K562 (cell line): Measurements from ENCODE around the gene TRIO. TPM values are rescaled to one million over a fixed set of nuclear protein-coding genes. Genes with fewer than 3 reads are reported as not detected.

Source experiments
- ATAC-seq: fragments of 200-7000 bp; cut with Tn5 transposase; 3 replicates; pipeline ENCODE4 v1.9.1; 2020; ENCODE audit warnings: moderate library complexity
- BruUV-seq: library from RNA; stranded (reverse); fragments of 400-500 nt; replicated peaks from 2 replicates; lab custom pipeline; 2021; lab: Mats Ljungman, UMichigan
- CTCF ChIA-PET: fragments of 300-600 bp; formaldehyde crosslinking; extraction: SDS; loops from one replicate; lab custom pipeline; 2021; ENCODE audit warnings: low intra/inter-chr PET ratio; lab: Yijun Ruan, JAX
- POLR2A ChIA-PET: fragments of 300-600, 350-650 bp; sonication (Branson Sonifier 250); formaldehyde crosslinking; extraction: SDS; loops from one replicate; lab custom pipeline; 2021; ENCODE audit warnings: antibody characterized with exemption, inconsistent platforms; lab: Yijun Ruan, JAX
- DNase-seq, 4 experiments: peaks; one replicate each; pipeline versions ENCODE4 v3.0.0 to v3.0.0-alpha.2; 2011 to 2018; ENCODE audit warnings: low spot score in 3 of 4, mixed read lengths in 3 of 4; ENCODE audit errors: extremely low read depth in 1 of 4
- FAIRE-seq: peaks from 2 replicates; lab custom pipeline; 2011; peaks lifted over from hg19 to GRCh38; lab: Jason Lieb, UNC
- H2AFZ ChIP-seq: 2 replicates; pipeline ENCODE4 v1.6.0; 2011; ENCODE audit warnings: low read depth, low read length, control low read depth, inconsistent platforms
- H3K27ac ChIP-seq: fragments of 200-600 bp; 3 replicates; pipeline ENCODE4 v1.8.0; 2011; ENCODE audit warnings: low read depth, mild to moderate bottlenecking, control low read depth, inconsistent platforms, low read length, moderate library complexity, mixed read lengths; ENCODE audit errors: extremely low read depth
- H3K27me3 ChIP-seq, 2 experiments: fragments of 300-600 bp in 1 of 2; 2 replicates in 1 of 2; 3 replicates in 1 of 2; pipeline versions ENCODE4 v1.6.0 to v1.8.0; 2011; ENCODE audit warnings: inconsistent platforms in 2 of 2, low read length in 2 of 2, mild to moderate bottlenecking in 1 of 2, mixed read lengths in 1 of 2, moderate library complexity in 1 of 2; ENCODE audit not compliant: control insufficient read depth in 2 of 2, insufficient read depth in 2 of 2
- H3K36me3 ChIP-seq: fragments of 300-600 bp; 3 replicates; pipeline ENCODE4 v1.8.0; 2011; ENCODE audit warnings: mild to moderate bottlenecking, low read length, inconsistent platforms; ENCODE audit not compliant: control insufficient read depth, insufficient read depth
- H3K4me1 ChIP-seq, 2 experiments: fragments of 200-600 bp in 1 of 2; replicated peaks in 1 of 2; 2 replicates in 1 of 2; 3 replicates in 1 of 2; pipeline versions ENCODE4 v1.5.1 to v1.8.0; 2011; ENCODE audit warnings: inconsistent platforms in 2 of 2, low read length in 2 of 2, mild to moderate bottlenecking in 1 of 2, mixed read lengths in 1 of 2, moderate library complexity in 1 of 2; ENCODE audit not compliant: control insufficient read depth in 2 of 2, insufficient read depth in 2 of 2
- H3K4me2 ChIP-seq: 2 replicates; pipeline ENCODE4 v1.6.1; 2011; ENCODE audit warnings: low read length, control low read depth, inconsistent platforms, mixed read lengths; ENCODE audit not compliant: insufficient read depth
- H3K4me3 ChIP-seq: fragments of 200-600 bp; sonication (generic), shearing (Covaris generic); 2 replicates; pipeline ENCODE4 v1.5.1; 2016; ENCODE audit warnings: control low read depth, inconsistent platforms
- H3K79me2 ChIP-seq: fragments of 200-600 bp; 3 replicates; pipeline ENCODE4 v1.8.0; 2011; ENCODE audit warnings: low read length, inconsistent platforms; ENCODE audit not compliant: control insufficient read depth, insufficient read depth
- H3K9ac ChIP-seq, 2 experiments: 2 replicates each; pipeline versions ENCODE4 v1.6.0 to v1.6.1; 2011; ENCODE audit warnings: low read depth in 2 of 2, low read length in 2 of 2, control low read depth in 1 of 2, inconsistent platforms in 1 of 2, mild to moderate bottlenecking in 1 of 2, mixed read lengths in 1 of 2; ENCODE audit not compliant: insufficient read depth in 1 of 2
- H3K9me1 ChIP-seq: one replicate; pipeline ENCODE4 v1.6.0; 2011; ENCODE audit warnings: inconsistent platforms, mild to moderate bottlenecking, low read length, moderate library complexity; ENCODE audit not compliant: control insufficient read depth, insufficient read depth
- H3K9me3 ChIP-seq: replicated peaks from 2 replicates; pipeline ENCODE4 v1.5.1; 2011; ENCODE audit warnings: low read depth, low read length, inconsistent platforms; ENCODE audit not compliant: control insufficient read depth, insufficient read depth
- H4K20me1 ChIP-seq: replicated peaks from 2 replicates; pipeline ENCODE4 v1.6.1; 2011; ENCODE audit warnings: low read length, inconsistent platforms, mixed read lengths; ENCODE audit not compliant: control insufficient read depth, insufficient read depth
- ETS1 ChIP-seq: conservative IDR thresholded peaks from 2 replicates; pipeline ENCODE4 v1.6.1; 2011; ENCODE audit warnings: low read depth, mild to moderate bottlenecking, low read length; ENCODE audit not compliant: control insufficient read depth
- GTF2B ChIP-seq: IDR thresholded peaks from 2 replicates; pipeline ENCODE4 v1.6.1; 2011; ENCODE audit not compliant: insufficient read length; ENCODE audit errors: extremely low read depth
- HOMEZ ChIP-seq: fragments of 250-450 bp; sonication (Bioruptor Pico); IDR thresholded peaks from 2 replicates; pipeline ENCODE4 v1.4.0; 2020; ENCODE audit warnings: mild to moderate bottlenecking, moderate library complexity
- KDM5B ChIP-seq: fragments of 200-600 bp; sonication (generic); IDR thresholded peaks from 2 replicates; pipeline ENCODE4 v1.6.1; 2012; ENCODE audit warnings: low read depth, mild to moderate bottlenecking, moderate library complexity, low read length, control low read depth, inconsistent platforms; ENCODE audit not compliant: insufficient replicate concordance
- MLX ChIP-seq, 2 experiments: fragments of 450-650 bp in 1 of 2; sonication (generic) in 1 of 2; formaldehyde crosslinking; conservative IDR thresholded peaks; 2 replicates each; pipeline versions ENCODE4 v1.4.0 to v1.8.1; 2020 to 2022; ENCODE audit warnings: mild to moderate bottlenecking in 1 of 2, missing genetic modification reagents in 1 of 2
- RBM17 ChIP-seq: fragments of 200-400 bp; formaldehyde crosslinking; IDR thresholded peaks from 2 replicates; pipeline ENCODE4 v1.6.1; 2017; ENCODE audit warnings: low read depth, mild to moderate bottlenecking, low read length, borderline replicate concordance
- SMAD2 ChIP-seq: fragments of 150-350 bp; IDR thresholded peaks from 2 replicates; pipeline ENCODE4 v1.6.1; 2014; ENCODE audit warnings: low read depth, mild to moderate bottlenecking, low read length
- SP2 ChIP-seq: IDR thresholded peaks from 2 replicates; pipeline ENCODE4 v1.6.1; 2011; ENCODE audit warnings: mild to moderate bottlenecking, low read depth, low read length, moderate library complexity; ENCODE audit not compliant: poor library complexity, severe bottlenecking; ENCODE audit errors: extremely low read depth
- SUPT5H ChIP-seq: fragments of 450-650 bp; IDR thresholded peaks from 2 replicates; pipeline ENCODE4 v1.6.1; 2016
- ZKSCAN8 ChIP-seq: fragments of 200-800 bp; sonication (Bioruptor generic); IDR thresholded peaks from 2 replicates; pipeline ENCODE4 v1.6.1; 2016; ENCODE audit warnings: missing genetic modification characterization, missing compliant biosample characterization
- ZNF165 ChIP-seq: fragments of 250-450 bp; sonication (Bioruptor Pico); IDR thresholded peaks from 2 replicates; pipeline ENCODE4 v1.4.0; 2020; ENCODE audit warnings: borderline replicate concordance
- ZNF511 ChIP-seq: sonication (generic); formaldehyde crosslinking; IDR thresholded peaks from 2 replicates; pipeline ENCODE4 v1.8.0; 2022; ENCODE audit warnings: mild to moderate bottlenecking, missing genetic modification reagents
- ZNF583 ChIP-seq: fragments of 250-450 bp; sonication (Bioruptor Pico); IDR thresholded peaks from 2 replicates; pipeline ENCODE4 v1.4.0; 2020
- WGBS: fragments of 100-300 bp; shearing (Covaris generic); methylation state at CpG from one replicate; pipeline ENCODE4 v1.1.6; 2016; ENCODE audit warnings: low coverage, mixed read lengths; ENCODE audit not compliant: insufficient coverage; ENCODE audit errors: missing lambda C conversion rate; 5-methylcytosine and 5-hydroxymethylcytosine counted together
- in situ Hi-C: fragments of 300-500 bp; cut with MboI; formaldehyde crosslinking; loops from 4 replicates; pipeline ENCODE4 v1.15.0; 2018; ENCODE audit warnings: inconsistent platforms, mixed read lengths
- intact Hi-C: fragments of 100-400 bp; cut with micrococcal nuclease; formaldehyde crosslinking; loops from 2 replicates; pipeline ENCODE4 v1.14.2; 2022
- polyA plus RNA-seq, 8 experiments: library from polyadenylated mRNA; depleted of rRNA in 4 of 8; stranded (reverse) in 5 of 8; unstranded in 3 of 8; fragments of >200 nt; fragmentation: Nextera tagmentation in 2 of 8; fragmentation: Illumina TruSeq in 1 of 8; extraction: Ambion mirVana in 2 of 8; extraction: Trizol in 1 of 8; gene quantifications; 2 replicates each; pipeline versions ENCODE4 v1.2.1 to v1.2.3, GENCODE V29; 2011 to 2014; ENCODE audit warnings: inconsistent platforms in 1 of 8, missing spikeins in 1 of 8
- total RNA-seq, 7 experiments: library from RNA; depleted of rRNA in 6 of 7; stranded (reverse); fragments of >200 nt in 6 of 7; fragmentation: Illumina TruSeq in 2 of 7; extraction: Trizol in 2 of 7; gene quantifications; 2 replicates each; pipeline versions ENCODE4 v1.2.1 to v1.2.3, GENCODE V29; 2011 to 2021; ENCODE audit warnings: low replicate concordance in 1 of 7

Gene TRIO
- total and polyA plus RNA-seq, 9 of the 15 experiments (the other 6 are each of a cell fraction or from before 2014, with no cell fraction given) = 0.24 to 5.0 (median 1.1) TPM

- no peak overlapping the region for H2AFZ ChIP-seq
- H3K9ac ChIP-seq = no peak overlapping the region
- H3K9me1 ChIP-seq = no peaks in the 10 kb centered on the region
- no peaks in the 10 kb centered on the region for H3K9me3 ChIP-seq
- TF ChIP-seq ZNF165 (CRISPR knock-in tag) = no peak
- no peak for TF ChIP-seq ZNF511
- TF ChIP-seq ZKSCAN8 = no peak
- TF ChIP-seq SP2 = no peak
- TF ChIP-seq ETS1 = no peak
- no peak for TF ChIP-seq GTF2B
- TF ChIP-seq SUPT5H = no peak
- no peak for TF ChIP-seq HOMEZ (CRISPR knock-in tag)
- TF ChIP-seq MLX (CRISPR knock-in tag; conservative IDR thresholded peaks at IDR 0.05) = no peak
- TF ChIP-seq SMAD2 = no peak
- TF ChIP-seq KDM5B = no peak
- no peak for TF ChIP-seq ZNF583 (CRISPR knock-in tag)
- no peak for TF ChIP-seq RBM17
- TF ChIP-seq, all 486 proteins: peak for 0
- intact Hi-C loops = no loop called here
- CTCF ChIA-PET = no interaction called here
- DNase-seq (no peak), FAIRE-seq (no peak), ATAC-seq (no peak)
- Histone ChIP-seq H3K4me2 (no peak overlapping the region), H3K4me1 (no peaks in the 10 kb centered on the region), H4K20me1 (no peaks in the 10 kb centered on the region; the same call in 1 of the 2 replicates), H3K79me2 (no peaks in the 10 kb centered on the region), H3K27me3 (peaks cover 8 to 25% of the 10 kb centered on the region in 2 experiments; a peak in 4 of 5 replicates), H3K4me3 (no peak overlapping the region), H3K27ac (no peak overlapping the region), H3K36me3 (no peaks in the 10 kb centered on the region)
- POLR2A ChIA-PET = interaction anchor here (1.1 to 1.8 kb wide), 2 partner anchors 28 to 70 kb away, joined by 3 to 4 read pairs; no protein-coding TSS in a partner anchor
- BruUV-seq = no TSS peak
- 6% methylated on average over 9 of the region's 9 CpGs for WGBS
- in situ Hi-C loops = no loop called here
Measured at GRCh38 chr5:14204785-14205321, 61.7 kb downstream of the TRIO start.
